HepG2 (cell line): Measurements from ENCODE around the gene KIFC1.

Source experiments
- BHLHE40 ChIP-seq: IDR thresholded peaks from 2 replicates; pipeline ENCODE4 v1.6.1; 2011; ENCODE audit warnings: low read length, improper control_type of control experiment
- CENPT ChIP-seq: sonication (generic); formaldehyde crosslinking; IDR thresholded peaks from 2 replicates; pipeline ENCODE4 v1.8.0; 2022; ENCODE audit warnings: low read depth, mild to moderate bottlenecking, moderate library complexity, missing genetic modification reagents
- FOXJ3 ChIP-seq: sonication (generic); formaldehyde crosslinking; IDR thresholded peaks from 2 replicates; pipeline ENCODE4 v1.4.0; 2020; ENCODE audit warnings: missing genetic modification reagents, mild to moderate bottlenecking, borderline replicate concordance
- NBN ChIP-seq: fragments of 450-650 bp; conservative IDR thresholded peaks from 2 replicates; pipeline ENCODE4 v1.6.1; 2017
- NR2F2 ChIP-seq: IDR thresholded peaks from 2 replicates; pipeline ENCODE4 v1.6.1; 2012; ENCODE audit warnings: low read depth, inconsistent platforms, borderline replicate concordance
- RAD51 ChIP-seq: fragments of 450-650 bp; IDR thresholded peaks from 2 replicates; pipeline ENCODE4 v1.6.1; 2016; ENCODE audit warnings: borderline replicate concordance
- SETDB1 ChIP-seq: sonication (generic); formaldehyde crosslinking; IDR thresholded peaks from 2 replicates; pipeline ENCODE4 v1.5.1; 2020; ENCODE audit warnings: missing genetic modification reagents, mild to moderate bottlenecking, borderline replicate concordance
- SMC3 ChIP-seq: IDR thresholded peaks from 2 replicates; pipeline ENCODE4 v1.6.1; 2011; ENCODE audit warnings: low read length, improper control_type of control experiment
- ZFX ChIP-seq: sonication (generic); formaldehyde crosslinking; IDR thresholded peaks from 2 replicates; pipeline ENCODE4 v1.4.0; 2020; ENCODE audit warnings: mild to moderate bottlenecking, low read depth, missing genetic modification reagents, moderate library complexity
- ZNF235 ChIP-seq: sonication (generic); formaldehyde crosslinking; IDR thresholded peaks from 2 replicates; pipeline ENCODE4 v1.8.1; 2023; ENCODE audit warnings: mild to moderate bottlenecking, missing genetic modification reagents, borderline replicate concordance
- ZNF34 ChIP-seq: sonication (generic); formaldehyde crosslinking; IDR thresholded peaks from 2 replicates; pipeline ENCODE4 v1.4.0; 2020; ENCODE audit warnings: mild to moderate bottlenecking, missing genetic modification reagents, borderline replicate concordance
- TF ChIP-seq, protein P1 (sequence below): sonication (generic); formaldehyde crosslinking; IDR thresholded peaks from 2 replicates; pipeline ENCODE4 v1.5.0; 2020; ENCODE audit warnings: missing genetic modification reagents
- TF ChIP-seq, protein P2 (sequence below): sonication (generic); formaldehyde crosslinking; IDR thresholded peaks from 2 replicates; pipeline ENCODE4 v1.5.0; 2020; ENCODE audit warnings: mild to moderate bottlenecking, missing genetic modification reagents, moderate library complexity

DNA sequence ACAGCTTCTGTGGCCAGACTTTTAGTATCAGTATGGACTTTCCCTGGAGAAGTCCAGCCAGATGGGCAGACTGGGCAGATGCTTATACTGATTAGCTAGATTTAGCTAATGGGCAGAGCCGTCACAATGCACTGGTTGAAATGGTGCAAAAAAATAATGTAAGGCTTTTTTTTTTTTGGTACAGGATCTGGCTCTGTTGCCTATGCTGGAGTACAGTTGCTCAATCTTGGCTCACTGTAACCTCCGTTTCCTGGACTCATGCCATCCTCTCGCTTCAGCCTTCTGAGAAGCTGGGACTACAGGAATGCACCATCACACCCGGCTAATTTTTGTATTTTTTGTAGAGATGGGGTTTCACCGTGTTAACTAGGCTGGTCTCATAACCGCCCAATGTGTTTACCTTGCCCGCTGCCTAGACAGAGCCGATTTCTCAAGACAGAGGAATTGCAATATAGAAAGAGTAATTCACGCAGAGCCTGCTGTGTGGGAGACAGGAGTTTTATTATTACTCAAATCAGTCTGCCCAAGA lies 16.4 kb upstream of the KIFC1 start:
- no peak for TF ChIP-seq RAD51
- no peak for TF ChIP-seq NBN
- no peak for TF ChIP-seq ZNF34
- TF ChIP-seq BHLHE40: no peak
- TF ChIP-seq SETDB1 (CRISPR knock-in tag): no peak
- no peak for TF ChIP-seq ZNF235 (CRISPR knock-in tag)
- TF ChIP-seq FOXJ3 (CRISPR knock-in tag): no peak
- TF ChIP-seq, protein P1, sequence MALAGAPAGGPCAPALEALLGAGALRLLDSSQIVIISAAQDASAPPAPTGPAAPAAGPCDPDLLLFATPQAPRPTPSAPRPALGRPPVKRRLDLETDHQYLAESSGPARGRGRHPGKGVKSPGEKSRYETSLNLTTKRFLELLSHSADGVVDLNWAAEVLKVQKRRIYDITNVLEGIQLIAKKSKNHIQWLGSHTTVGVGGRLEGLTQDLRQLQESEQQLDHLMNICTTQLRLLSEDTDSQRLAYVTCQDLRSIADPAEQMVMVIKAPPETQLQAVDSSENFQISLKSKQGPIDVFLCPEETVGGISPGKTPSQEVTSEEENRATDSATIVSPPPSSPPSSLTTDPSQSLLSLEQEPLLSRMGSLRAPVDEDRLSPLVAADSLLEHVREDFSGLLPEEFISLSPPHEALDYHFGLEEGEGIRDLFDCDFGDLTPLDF: no peak
- TF ChIP-seq, protein P2, sequence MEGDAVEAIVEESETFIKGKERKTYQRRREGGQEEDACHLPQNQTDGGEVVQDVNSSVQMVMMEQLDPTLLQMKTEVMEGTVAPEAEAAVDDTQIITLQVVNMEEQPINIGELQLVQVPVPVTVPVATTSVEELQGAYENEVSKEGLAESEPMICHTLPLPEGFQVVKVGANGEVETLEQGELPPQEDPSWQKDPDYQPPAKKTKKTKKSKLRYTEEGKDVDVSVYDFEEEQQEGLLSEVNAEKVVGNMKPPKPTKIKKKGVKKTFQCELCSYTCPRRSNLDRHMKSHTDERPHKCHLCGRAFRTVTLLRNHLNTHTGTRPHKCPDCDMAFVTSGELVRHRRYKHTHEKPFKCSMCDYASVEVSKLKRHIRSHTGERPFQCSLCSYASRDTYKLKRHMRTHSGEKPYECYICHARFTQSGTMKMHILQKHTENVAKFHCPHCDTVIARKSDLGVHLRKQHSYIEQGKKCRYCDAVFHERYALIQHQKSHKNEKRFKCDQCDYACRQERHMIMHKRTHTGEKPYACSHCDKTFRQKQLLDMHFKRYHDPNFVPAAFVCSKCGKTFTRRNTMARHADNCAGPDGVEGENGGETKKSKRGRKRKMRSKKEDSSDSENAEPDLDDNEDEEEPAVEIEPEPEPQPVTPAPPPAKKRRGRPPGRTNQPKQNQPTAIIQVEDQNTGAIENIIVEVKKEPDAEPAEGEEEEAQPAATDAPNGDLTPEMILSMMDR (CRISPR knock-in tag): no peak
- no peak for TF ChIP-seq ZFX (CRISPR knock-in tag)
- TF ChIP-seq CENPT (CRISPR knock-in tag): no peak
- TF ChIP-seq NR2F2: no peak
- TF ChIP-seq SMC3: no peak
